HepG2 (cell line): Measurements from ENCODE around the gene SEC16A. TPM values are rescaled to one million over a fixed set of nuclear protein-coding genes. Genes with fewer than 3 reads are reported as not detected.
A peak's percentile ranks its signal among the peaks of the same experiment; 100 is the strongest.

ENCODE experiments used
- ARNTL ChIP-seq: sonication (generic); formaldehyde crosslinking; IDR thresholded peaks from 2 replicates; pipeline ENCODE4 v1.4.0; 2020; ENCODE audit warnings: mild to moderate bottlenecking, missing genetic modification reagents
- FOSL2 ChIP-seq: sonication (generic); formaldehyde crosslinking; IDR thresholded peaks from 2 replicates; pipeline ENCODE4 v1.4.0; 2020; ENCODE audit warnings: missing genetic modification reagents
- GTF3A ChIP-seq: sonication (generic); formaldehyde crosslinking; conservative IDR thresholded peaks from 2 replicates; pipeline ENCODE4 v1.4.0; 2020; ENCODE audit warnings: mild to moderate bottlenecking, missing genetic modification reagents
- HMG20B ChIP-seq: conservative IDR thresholded peaks from 2 replicates; pipeline ENCODE4 v1.6.1; 2016; ENCODE audit warnings: missing genetic modification reagents, missing compliant biosample characterization
- HNRNPUL1 ChIP-seq: fragments of 200-400 bp; formaldehyde crosslinking; IDR thresholded peaks from 2 replicates; pipeline ENCODE4 v1.6.1; 2017; ENCODE audit warnings: low read depth, mild to moderate bottlenecking, low read length, moderate library complexity
- IRX3 ChIP-seq: sonication (generic); formaldehyde crosslinking; IDR thresholded peaks from 2 replicates; pipeline ENCODE4 v1.8.1; 2023; ENCODE audit warnings: mild to moderate bottlenecking, low read depth, missing genetic modification reagents, borderline replicate concordance
- MTA1 ChIP-seq: sonication (generic); formaldehyde crosslinking; IDR thresholded peaks from 2 replicates; pipeline ENCODE4 v1.4.0; 2020; ENCODE audit warnings: missing genetic modification reagents, mild to moderate bottlenecking, borderline replicate concordance
- NFYC ChIP-seq: IDR thresholded peaks from 2 replicates; pipeline ENCODE4 v1.6.1; 2016; ENCODE audit warnings: missing genetic modification reagents, missing compliant biosample characterization
- ONECUT2 ChIP-seq: sonication (generic); formaldehyde crosslinking; IDR thresholded peaks from 2 replicates; pipeline ENCODE4 v1.4.0; 2020; ENCODE audit warnings: missing genetic modification reagents
- RFX1 ChIP-seq: fragments of 450-650 bp; IDR thresholded peaks from 2 replicates; pipeline ENCODE4 v1.6.1; 2017
- SKIL ChIP-seq: sonication (generic); formaldehyde crosslinking; IDR thresholded peaks from 2 replicates; pipeline ENCODE4 v1.8.0; 2022; ENCODE audit warnings: missing genetic modification reagents, mild to moderate bottlenecking, moderate library complexity, borderline replicate concordance
- ZNF264 ChIP-seq: sonication (generic); formaldehyde crosslinking; IDR thresholded peaks from 2 replicates; pipeline ENCODE4 v1.4.0; 2020; ENCODE audit warnings: missing genetic modification reagents
- ZNF496 ChIP-seq: sonication (generic); formaldehyde crosslinking; IDR thresholded peaks from 2 replicates; pipeline ENCODE4 v1.8.1; 2023; ENCODE audit warnings: mild to moderate bottlenecking, moderate library complexity, missing genetic modification reagents; ENCODE audit not compliant: insufficient replicate concordance
- polyA plus RNA-seq, 8 experiments: library from polyadenylated mRNA; depleted of rRNA in 3 of 8; stranded (reverse) in 7 of 8; unstranded in 1 of 8; fragments of >200 nt; fragmentation: Illumina TruSeq in 4 of 8; extraction: Trizol in 4 of 8; gene quantifications; 2 replicates each; pipeline versions ENCODE4 v1.2.1 to v1.2.3, GENCODE V29; 2011 to 2016; ENCODE audit warnings: low read depth in 4 of 8, missing spikeins in 1 of 8, mixed read lengths in 1 of 8; ENCODE audit not compliant: insufficient read depth in 1 of 8
- total RNA-seq, 5 experiments: library from RNA; depleted of rRNA; stranded (reverse); fragments of >200 nt; fragmentation: Illumina TruSeq; extraction: Trizol; gene quantifications; 2 replicates each; pipeline ENCODE4 v1.2.3, GENCODE V29; 2016; ENCODE audit warnings: low read depth in 1 of 5
- TF ChIP-seq, protein P1 (sequence below): sonication (generic); formaldehyde crosslinking; IDR thresholded peaks from 2 replicates; pipeline ENCODE4 v1.5.0; 2020; ENCODE audit warnings: mild to moderate bottlenecking, missing genetic modification reagents, borderline replicate concordance
- TF ChIP-seq, protein P2 (sequence below): IDR thresholded peaks from 2 replicates; pipeline ENCODE4 v1.6.1; 2016; ENCODE audit warnings: mild to moderate bottlenecking

The SEC16A gene
- total and polyA plus RNA-seq, 2 of the 13 experiments (the other 11 are each of a cell fraction or from before 2014, with no cell fraction given) = 15.9 to 18.9 TPM

GRCh38 chr9:136400038-136400834 lies 82.6 kb downstream of the SEC16A start, which contains the start of gene SNAPC4 (continued):
- TF ChIP-seq, protein P1, sequence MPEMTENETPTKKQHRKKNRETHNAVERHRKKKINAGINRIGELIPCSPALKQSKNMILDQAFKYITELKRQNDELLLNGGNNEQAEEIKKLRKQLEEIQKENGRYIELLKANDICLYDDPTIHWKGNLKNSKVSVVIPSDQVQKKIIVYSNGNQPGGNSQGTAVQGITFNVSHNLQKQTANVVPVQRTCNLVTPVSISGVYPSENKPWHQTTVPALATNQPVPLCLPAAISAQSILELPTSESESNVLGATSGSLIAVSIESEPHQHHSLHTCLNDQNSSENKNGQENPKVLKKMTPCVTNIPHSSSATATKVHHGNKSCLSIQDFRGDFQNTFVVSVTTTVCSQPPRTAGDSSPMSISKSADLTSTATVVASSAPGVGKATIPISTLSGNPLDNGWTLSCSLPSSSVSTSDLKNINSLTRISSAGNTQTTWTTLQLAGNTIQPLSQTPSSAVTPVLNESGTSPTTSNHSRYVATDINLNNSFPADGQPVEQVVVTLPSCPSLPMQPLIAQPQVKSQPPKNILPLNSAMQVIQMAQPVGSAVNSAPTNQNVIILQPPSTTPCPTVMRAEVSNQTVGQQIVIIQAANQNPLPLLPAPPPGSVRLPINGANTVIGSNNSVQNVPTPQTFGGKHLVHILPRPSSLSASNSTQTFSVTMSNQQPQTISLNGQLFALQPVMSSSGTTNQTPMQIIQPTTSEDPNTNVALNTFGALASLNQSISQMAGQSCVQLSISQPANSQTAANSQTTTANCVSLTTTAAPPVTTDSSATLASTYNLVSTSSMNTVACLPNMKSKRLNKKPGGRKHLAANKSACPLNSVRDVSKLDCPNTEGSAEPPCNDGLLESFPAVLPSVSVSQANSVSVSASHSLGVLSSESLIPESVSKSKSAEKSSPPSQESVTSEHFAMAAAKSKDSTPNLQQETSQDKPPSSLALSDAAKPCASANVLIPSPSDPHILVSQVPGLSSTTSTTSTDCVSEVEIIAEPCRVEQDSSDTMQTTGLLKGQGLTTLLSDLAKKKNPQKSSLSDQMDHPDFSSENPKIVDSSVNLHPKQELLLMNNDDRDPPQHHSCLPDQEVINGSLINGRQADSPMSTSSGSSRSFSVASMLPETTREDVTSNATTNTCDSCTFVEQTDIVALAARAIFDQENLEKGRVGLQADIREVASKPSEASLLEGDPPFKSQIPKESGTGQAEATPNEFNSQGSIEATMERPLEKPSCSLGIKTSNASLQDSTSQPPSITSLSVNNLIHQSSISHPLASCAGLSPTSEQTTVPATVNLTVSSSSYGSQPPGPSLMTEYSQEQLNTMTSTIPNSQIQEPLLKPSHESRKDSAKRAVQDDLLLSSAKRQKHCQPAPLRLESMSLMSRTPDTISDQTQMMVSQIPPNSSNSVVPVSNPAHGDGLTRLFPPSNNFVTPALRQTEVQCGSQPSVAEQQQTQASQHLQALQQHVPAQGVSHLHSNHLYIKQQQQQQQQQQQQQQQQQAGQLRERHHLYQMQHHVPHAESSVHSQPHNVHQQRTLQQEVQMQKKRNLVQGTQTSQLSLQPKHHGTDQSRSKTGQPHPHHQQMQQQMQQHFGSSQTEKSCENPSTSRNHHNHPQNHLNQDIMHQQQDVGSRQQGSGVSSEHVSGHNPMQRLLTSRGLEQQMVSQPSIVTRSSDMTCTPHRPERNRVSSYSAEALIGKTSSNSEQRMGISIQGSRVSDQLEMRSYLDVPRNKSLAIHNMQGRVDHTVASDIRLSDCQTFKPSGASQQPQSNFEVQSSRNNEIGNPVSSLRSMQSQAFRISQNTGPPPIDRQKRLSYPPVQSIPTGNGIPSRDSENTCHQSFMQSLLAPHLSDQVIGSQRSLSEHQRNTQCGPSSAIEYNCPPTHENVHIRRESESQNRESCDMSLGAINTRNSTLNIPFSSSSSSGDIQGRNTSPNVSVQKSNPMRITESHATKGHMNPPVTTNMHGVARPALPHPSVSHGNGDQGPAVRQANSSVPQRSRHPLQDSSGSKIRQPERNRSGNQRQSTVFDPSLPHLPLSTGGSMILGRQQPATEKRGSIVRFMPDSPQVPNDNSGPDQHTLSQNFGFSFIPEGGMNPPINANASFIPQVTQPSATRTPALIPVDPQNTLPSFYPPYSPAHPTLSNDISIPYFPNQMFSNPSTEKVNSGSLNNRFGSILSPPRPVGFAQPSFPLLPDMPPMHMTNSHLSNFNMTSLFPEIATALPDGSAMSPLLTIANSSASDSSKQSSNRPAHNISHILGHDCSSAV (CRISPR knock-in tag) = no peak
- TF ChIP-seq FOSL2 (CRISPR knock-in tag) = no peak; the same call in 1 of the 2 replicates
- no peak for TF ChIP-seq MTA1 (CRISPR knock-in tag)
- TF ChIP-seq RFX1 = peak; percentile 85
- TF ChIP-seq IRX3 = no peak
- TF ChIP-seq ONECUT2 (CRISPR knock-in tag) = no peak
- TF ChIP-seq, protein P2, sequence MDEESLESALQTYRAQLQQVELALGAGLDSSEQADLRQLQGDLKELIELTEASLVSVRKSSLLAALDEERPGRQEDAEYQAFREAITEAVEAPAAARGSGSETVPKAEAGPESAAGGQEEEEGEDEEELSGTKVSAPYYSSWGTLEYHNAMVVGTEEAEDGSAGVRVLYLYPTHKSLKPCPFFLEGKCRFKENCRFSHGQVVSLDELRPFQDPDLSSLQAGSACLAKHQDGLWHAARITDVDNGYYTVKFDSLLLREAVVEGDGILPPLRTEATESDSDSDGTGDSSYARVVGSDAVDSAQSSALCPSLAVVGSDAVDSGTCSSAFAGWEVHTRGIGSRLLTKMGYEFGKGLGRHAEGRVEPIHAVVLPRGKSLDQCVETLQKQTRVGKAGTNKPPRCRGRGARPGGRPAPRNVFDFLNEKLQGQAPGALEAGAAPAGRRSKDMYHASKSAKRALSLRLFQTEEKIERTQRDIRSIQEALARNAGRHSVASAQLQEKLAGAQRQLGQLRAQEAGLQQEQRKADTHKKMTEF (CRISPR knock-in tag) = peak; percentile 54; the same call in 1 of the 2 replicates
- TF ChIP-seq HNRNPUL1 = no peak
- no peak; the same call in 1 of the 2 replicates for TF ChIP-seq NFYC (CRISPR knock-in tag)
- TF ChIP-seq ARNTL (CRISPR knock-in tag) = no peak
- no peak; the same call in 1 of the 2 replicates for TF ChIP-seq GTF3A
- TF ChIP-seq SKIL = no peak
- TF ChIP-seq ZNF496 (CRISPR knock-in tag) = no peak
- no peak for TF ChIP-seq ZNF264 (CRISPR knock-in tag)
- no peak for TF ChIP-seq HMG20B (CRISPR knock-in tag)
